NCI-H1105 (cell line): ENCODE data around the gene NGF.
A peak's percentile ranks its signal among the peaks of the same experiment; 100 is the strongest.
"Not testable (repeated sequence)": the region's sequence is repeated elsewhere in the genome, so short reads cannot be mapped to it uniquely, and the experiment has no call there.

ENCODE experiments used
- DNase-seq: peaks from one replicate; lab custom pipeline; 2025; lab: John Stamatoyannopoulos, UW

NGF gene

GRCh38 chr1:115337633-115338456, at the start of gene NGF:
Gene NGF, minus strand, starts transcription at chr1:115338249. Its CDS starts 51,454 bp downstream, at chr1:115286795.
- DNase-seq = peak; percentile 65

DNA sequence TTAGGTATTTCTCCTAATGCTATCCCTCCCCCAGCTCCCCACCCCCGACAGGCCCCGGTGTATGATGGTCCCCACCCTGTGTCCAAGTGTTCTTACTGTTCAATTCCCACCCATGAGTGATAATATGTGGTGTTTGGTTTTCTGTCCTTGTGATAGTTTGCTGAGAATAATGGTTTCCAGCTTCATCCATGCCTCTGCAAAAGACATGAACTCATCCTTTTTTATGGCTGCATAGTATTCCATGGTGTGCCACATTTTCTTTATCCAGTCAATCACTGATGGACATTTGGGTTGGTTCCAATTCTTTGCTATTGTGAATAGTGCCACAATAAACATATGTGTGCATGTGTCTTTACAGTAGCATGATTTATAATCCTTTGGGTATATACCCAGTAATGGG, 45.4 kb upstream of the NGF start:
- not testable (repeated sequence) for DNase-seq

DNA sequence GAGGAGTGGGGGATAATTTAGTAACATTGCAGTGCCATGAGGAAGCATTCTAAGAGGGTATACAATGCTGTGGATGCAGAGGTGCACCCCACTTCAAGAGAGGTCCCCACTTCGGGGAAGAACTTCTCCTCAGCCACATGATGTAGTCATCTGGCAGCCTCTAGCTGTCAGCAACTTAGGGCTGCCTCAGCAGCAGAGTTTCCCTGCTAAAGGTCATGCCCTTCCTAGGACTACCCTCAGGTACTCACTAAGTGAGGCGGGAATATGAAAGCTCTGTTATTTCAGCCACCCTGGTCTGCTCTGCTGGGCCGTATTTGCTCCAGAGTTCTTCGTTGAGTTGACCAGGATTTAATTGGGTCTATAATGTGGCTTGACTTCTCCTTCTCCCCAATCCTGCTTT, 41.9 kb upstream of the NGF start:
- no peak for DNase-seq

DNA sequence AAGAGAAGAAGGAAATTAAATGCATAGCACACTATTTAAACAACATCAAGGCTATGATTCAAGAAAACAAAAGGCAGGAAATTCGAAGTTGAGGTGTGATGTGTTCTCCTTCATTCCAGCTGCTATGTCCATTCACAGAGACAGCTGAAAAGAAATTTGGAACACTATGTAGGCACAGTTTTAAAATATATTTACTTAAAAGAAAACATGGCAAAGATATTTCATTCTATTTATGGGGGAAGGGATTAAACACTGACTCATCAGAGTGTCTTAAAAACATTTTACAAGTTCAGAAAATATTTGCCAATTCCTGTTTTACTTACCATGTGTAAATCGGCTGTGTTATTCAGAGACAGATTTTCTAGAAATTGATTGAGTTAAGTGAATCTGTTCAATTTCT, 39.4 kb upstream of the NGF start:
- no peak for DNase-seq

- no peak for DNase-seq
Observed at GRCh38 chr1:115374598-115374997, 36.5 kb upstream of the NGF start.

GRCh38 chr1:115373305-115373704, 35.3 kb upstream of the NGF start:
- no peak for DNase-seq

GRCh38 chr1:115365738-115366137, 27.7 kb upstream of the NGF start:
- no peak for DNase-seq

GRCh38 chr1:115364780-115365155, 26.7 kb upstream of the NGF start:
- no peak for DNase-seq

GRCh38 chr1:115364046-115364779, 26.2 kb upstream of the NGF start:
- no peak for DNase-seq

DNA sequence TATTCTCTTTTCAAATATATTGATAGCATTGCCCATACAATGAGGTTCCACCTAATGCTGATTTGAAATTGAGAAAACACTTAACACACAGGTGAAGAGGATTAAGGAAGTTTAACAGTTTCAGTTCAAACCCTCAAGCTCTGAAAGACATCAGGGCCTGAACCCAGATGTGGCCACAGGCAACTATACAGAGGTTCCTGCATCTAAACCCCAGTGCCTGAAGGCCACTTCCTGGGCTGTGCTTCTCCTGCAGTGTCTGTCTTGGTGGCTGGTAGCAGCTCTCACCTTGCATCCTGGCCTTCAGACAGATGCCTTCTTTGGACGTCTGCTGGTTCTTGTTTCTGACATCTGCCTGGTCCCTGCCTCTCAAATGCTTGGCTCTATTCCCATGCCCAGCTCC, 25.1 kb upstream of the NGF start:
- DNase-seq = no peak

- DNase-seq = not testable (repeated sequence)
Observed at GRCh38 chr1:115360505-115361129, 22.6 kb upstream of the NGF start.

GRCh38 chr1:115359787-115360452, 21.9 kb upstream of the NGF start:
- not testable (repeated sequence) for DNase-seq

DNA sequence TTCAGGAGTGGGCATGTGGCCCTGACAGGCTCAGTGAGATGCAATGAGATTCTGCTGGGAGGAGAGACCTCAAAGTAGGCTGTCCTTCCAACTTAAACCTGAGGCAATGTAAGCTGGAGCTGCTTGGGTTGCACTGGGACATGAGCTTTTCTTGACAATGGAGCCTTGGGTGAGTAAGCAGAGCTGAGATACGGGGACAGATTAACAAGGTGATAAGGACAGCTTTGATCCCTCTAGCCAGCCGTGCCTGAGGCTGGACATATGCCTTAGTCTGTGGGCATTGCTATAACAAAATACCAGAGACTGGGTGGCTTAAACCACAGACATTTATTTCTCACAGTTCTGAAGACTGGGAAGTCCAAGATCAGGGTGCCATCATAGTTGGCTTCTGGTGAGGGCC, 18.3 kb upstream of the NGF start:
- DNase-seq = no peak

DNA sequence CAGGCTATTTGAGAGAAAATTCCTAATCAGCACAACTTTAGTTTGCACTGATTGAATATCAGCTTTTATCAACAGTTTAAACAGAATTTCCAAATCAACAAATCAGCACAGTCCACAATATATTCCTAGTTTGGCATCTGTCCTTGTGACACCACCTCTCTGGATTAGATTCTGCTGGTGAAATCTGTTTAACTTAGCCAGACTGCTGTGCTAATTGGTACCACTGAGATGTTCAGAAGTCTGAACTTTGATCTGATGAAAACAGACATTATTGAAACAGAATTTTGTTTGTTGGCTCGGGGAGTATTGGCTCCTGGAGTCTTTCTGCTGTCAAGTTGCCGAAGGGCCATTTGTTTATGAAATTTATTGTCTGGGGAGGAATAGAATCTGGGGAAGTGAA, 17.0 kb upstream of the NGF start:
- no peak for DNase-seq

GRCh38 chr1:115351143-115351542, 13.1 kb upstream of the NGF start:
- DNase-seq = no peak

DNA sequence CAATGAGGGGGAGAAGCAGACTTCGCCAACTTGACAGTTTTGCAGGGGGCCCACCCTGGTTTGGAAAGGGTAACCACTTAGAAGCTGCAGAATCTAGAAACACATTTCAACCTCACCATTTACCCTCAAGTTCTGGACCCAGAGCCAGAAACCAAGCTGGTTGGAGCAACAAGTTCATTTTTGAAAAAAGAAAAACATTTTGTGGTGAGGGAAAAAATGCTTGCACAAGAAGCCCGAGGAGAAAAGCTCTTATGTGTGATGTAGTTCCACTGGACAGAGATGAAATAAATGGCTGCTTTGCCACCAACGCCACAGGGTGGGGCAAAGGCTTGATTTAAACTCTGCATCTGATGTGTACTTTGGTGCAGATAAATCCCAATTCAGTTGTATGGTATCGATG, 10.6 kb upstream of the NGF start:
- no peak for DNase-seq

DNA sequence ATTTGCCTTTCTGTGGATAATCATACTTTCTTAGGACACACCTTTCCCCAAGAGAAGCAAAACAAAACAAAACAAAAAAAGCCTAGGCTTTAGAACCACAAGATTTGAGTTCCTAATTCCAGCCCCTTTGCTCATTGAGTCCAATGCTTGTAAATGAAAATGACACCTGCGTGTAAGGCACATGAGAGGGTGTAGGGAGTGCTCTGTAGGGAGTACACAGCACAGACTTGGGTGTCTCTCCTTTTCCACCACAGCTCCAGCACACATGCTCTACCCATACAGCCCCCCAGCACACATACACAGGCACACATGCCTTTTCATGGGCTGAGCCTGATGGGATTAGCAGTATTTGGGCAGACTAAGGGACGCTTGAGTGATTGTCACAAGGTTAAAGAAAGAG, 9.2 kb upstream of the NGF start:
- DNase-seq = no peak

GRCh38 chr1:115343200-115343737, 5.2 kb upstream of the NGF start:
- no peak for DNase-seq

DNA sequence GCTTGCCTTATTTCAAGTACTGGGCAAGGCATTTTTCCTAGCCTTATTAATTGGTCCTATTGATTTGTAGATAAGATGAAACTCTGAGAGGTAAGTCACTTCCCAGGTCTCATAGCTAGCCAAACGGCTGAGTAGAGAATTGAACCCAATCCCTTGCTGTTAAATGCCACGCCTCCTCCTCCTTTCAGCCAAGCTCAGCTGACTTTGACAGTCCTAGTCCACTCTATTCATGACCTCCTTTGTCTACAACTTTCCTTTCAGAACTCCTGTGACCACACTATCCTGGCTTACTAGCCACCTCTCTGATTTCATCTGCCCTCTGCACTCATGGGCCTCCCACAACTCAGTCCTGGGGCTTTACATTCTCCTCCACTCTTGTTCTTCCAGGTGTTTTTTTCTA, 3.9 kb upstream of the NGF start:
- DNase-seq = no peak

DNA sequence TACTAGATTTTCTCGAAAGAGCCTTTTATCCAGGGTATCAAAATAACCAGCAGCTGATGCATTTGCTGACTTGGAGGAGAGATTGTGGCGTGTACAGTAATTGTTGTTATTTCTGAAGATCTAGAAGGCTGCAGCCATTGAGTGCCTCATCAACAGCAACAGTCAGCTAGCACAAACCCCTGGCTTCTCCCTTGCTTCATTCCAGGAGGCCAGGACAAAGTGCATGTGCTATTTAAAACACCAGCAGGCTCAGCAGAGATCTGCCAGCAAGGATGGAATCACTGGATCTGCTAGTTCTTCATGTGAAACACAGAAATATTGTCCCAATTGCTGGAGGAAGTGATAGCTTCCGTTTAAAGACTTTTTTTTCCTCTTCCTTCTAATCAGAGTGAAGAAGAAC, 2.8 kb upstream of the NGF start:
- no peak for DNase-seq

- DNase-seq = no peak
Observed at GRCh38 chr1:115338457-115338820, 390 bp upstream of the NGF start.

DNA sequence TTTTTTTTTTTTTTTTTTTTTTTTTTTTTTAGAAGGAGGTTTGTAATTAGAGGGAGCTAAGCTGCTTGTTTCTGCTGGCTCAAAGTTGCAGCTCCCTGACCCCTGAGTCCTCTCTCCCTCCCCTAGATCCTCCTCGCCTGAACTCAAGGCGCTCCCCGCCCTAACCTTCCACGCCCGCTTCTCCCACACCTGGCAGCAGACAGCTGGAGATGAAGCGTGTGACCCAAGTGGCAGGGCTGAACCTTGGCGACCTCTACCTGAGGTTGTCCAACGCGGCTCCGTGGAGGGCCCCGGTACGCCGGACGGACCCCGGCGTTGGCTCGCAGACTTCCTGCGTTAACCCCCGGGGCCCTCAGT, 795 bp downstream of the NGF start:
- DNase-seq = peak; percentile 42
